ENCODE results near the gene CUL4B. TPM values are rescaled to one million over a fixed set of nuclear protein-coding genes. Genes with fewer than 3 reads are reported as not detected.

CUL4B gene
- total and polyA plus RNA-seq, 2 experiments from 2014 or later = 12.7 to 42.9 TPM

DNA sequence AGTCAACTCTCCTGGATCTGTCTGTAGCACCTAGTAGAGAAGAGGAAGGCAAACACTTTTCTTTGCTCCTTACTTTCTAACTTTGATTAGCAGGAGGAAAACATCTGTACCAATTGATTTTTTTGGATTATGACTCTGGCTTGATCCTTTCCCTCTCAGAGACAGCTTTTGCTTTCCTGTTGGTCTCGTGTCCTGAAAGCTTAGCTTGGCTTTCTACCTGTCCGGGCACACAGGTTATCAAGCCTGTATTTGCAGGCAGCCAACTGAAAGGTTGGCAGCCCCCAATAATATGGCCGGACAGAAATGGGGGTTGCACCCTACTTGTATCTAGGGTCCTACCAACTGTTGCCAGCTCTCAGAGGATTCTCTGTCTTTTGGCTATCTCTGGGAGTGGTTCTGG is 48.5 kb downstream of the CUL4B start (continued):
- TF ChIP-seq, protein P1, sequence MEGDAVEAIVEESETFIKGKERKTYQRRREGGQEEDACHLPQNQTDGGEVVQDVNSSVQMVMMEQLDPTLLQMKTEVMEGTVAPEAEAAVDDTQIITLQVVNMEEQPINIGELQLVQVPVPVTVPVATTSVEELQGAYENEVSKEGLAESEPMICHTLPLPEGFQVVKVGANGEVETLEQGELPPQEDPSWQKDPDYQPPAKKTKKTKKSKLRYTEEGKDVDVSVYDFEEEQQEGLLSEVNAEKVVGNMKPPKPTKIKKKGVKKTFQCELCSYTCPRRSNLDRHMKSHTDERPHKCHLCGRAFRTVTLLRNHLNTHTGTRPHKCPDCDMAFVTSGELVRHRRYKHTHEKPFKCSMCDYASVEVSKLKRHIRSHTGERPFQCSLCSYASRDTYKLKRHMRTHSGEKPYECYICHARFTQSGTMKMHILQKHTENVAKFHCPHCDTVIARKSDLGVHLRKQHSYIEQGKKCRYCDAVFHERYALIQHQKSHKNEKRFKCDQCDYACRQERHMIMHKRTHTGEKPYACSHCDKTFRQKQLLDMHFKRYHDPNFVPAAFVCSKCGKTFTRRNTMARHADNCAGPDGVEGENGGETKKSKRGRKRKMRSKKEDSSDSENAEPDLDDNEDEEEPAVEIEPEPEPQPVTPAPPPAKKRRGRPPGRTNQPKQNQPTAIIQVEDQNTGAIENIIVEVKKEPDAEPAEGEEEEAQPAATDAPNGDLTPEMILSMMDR (conservative IDR thresholded peaks at IDR 0.05; ENCODE audit: low read depth in 2 of 2) = no peak

DNA sequence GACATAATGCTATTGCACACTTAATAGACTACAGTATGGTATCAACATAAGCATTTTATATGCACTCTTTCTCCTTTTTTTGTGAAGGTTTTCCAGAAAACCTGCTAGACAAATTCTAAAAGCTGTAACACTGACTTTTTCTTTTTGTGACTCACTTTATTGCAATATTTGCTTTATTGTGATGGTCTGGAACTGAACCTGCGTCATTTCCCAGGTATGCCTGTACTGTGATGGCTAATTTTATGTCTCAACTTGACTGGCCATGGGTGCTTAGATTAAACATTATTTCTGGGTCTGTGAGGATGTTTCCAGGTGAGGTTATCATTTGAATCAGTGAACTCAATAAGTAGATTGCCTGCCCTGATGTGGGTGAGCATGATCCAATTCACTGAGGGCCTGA is 56.2 kb downstream of the CUL4B start:
- ATAC-seq = no peak
- no peaks in the 10 kb centered on the region for H3K79me2 ChIP-seq (replicated peaks; ENCODE audit: insufficient read depth)
- H2AFZ ChIP-seq = no peak overlapping the region
- no peaks in the 10 kb centered on the region for H3K9me2 ChIP-seq (ENCODE audit: insufficient read depth)
- Mint-ChIP-seq H3K4me3 (no peak overlapping the region), H3K27me3 (ENCODE audit: insufficient read depth, low read depth, poor library complexity) (no peaks in the 10 kb centered on the region), H3K4me1 (no peaks in the 10 kb centered on the region), H3K36me3 (ENCODE audit: low read depth) (no peaks in the 10 kb centered on the region), H3K9me3 (no peaks in the 10 kb centered on the region), H3K27ac (no peak overlapping the region)
- DNase-seq (ENCODE audit: low spot score) = no peak
- no peak overlapping the region for H3K4me3 ChIP-seq
- H4K20me1 ChIP-seq (replicated peaks; ENCODE audit: insufficient read depth) = no peaks in the 10 kb centered on the region
- H3K4me1 ChIP-seq (ENCODE audit: insufficient read depth) = no peaks in the 10 kb centered on the region
- no peaks in the 10 kb centered on the region for H3K27me3 ChIP-seq (ENCODE audit: insufficient read depth)
- H3K27ac ChIP-seq (ENCODE audit: low read depth) = no peak overlapping the region
- H3K4me2 ChIP-seq = no peak overlapping the region
- H3K36me3 ChIP-seq (ENCODE audit: insufficient read depth) = no peaks in the 10 kb centered on the region
- H3F3A ChIP-seq (replicated peaks; ENCODE audit: low read depth) = no peaks in the 10 kb centered on the region
- TF ChIP-seq POLR2AphosphoS5 (IDR thresholded peaks at IDR 0.05; ENCODE audit: low read depth) (no peak), ZNF331 (CRISPR knock-in tag; IDR thresholded peaks at IDR 0.05; ENCODE audit: low read depth) (no peak), EZH2 (IDR thresholded peaks at IDR 0.05; ENCODE audit: low read depth, unreplicated experiment) (no peak), CREB1 (CRISPR knock-in tag; IDR thresholded peaks at IDR 0.05; ENCODE audit: low read depth) (no peak), NANOG (IDR thresholded peaks at IDR 0.05; ENCODE audit: borderline replicate concordance) (no peak), EZH2phosphoT487 (IDR thresholded peaks at IDR 0.05; ENCODE audit: unreplicated experiment) (no peak), STAT1 (IDR thresholded peaks at IDR 0.05; ENCODE audit: unreplicated experiment) (no peak), JUNB (IDR thresholded peaks at IDR 0.05; ENCODE audit: unreplicated experiment) (no peak), ZNF114 (CRISPR knock-in tag; IDR thresholded peaks at IDR 0.05) (no peak)
- TF ChIP-seq, protein P2, sequence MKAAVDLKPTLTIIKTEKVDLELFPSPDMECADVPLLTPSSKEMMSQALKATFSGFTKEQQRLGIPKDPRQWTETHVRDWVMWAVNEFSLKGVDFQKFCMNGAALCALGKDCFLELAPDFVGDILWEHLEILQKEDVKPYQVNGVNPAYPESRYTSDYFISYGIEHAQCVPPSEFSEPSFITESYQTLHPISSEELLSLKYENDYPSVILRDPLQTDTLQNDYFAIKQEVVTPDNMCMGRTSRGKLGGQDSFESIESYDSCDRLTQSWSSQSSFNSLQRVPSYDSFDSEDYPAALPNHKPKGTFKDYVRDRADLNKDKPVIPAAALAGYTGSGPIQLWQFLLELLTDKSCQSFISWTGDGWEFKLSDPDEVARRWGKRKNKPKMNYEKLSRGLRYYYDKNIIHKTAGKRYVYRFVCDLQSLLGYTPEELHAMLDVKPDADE (IDR thresholded peaks at IDR 0.05) = no peak
- TF ChIP-seq, protein P1 (conservative IDR thresholded peaks at IDR 0.05; ENCODE audit: low read depth in 2 of 2) = no peak
- TF ChIP-seq, protein P3, sequence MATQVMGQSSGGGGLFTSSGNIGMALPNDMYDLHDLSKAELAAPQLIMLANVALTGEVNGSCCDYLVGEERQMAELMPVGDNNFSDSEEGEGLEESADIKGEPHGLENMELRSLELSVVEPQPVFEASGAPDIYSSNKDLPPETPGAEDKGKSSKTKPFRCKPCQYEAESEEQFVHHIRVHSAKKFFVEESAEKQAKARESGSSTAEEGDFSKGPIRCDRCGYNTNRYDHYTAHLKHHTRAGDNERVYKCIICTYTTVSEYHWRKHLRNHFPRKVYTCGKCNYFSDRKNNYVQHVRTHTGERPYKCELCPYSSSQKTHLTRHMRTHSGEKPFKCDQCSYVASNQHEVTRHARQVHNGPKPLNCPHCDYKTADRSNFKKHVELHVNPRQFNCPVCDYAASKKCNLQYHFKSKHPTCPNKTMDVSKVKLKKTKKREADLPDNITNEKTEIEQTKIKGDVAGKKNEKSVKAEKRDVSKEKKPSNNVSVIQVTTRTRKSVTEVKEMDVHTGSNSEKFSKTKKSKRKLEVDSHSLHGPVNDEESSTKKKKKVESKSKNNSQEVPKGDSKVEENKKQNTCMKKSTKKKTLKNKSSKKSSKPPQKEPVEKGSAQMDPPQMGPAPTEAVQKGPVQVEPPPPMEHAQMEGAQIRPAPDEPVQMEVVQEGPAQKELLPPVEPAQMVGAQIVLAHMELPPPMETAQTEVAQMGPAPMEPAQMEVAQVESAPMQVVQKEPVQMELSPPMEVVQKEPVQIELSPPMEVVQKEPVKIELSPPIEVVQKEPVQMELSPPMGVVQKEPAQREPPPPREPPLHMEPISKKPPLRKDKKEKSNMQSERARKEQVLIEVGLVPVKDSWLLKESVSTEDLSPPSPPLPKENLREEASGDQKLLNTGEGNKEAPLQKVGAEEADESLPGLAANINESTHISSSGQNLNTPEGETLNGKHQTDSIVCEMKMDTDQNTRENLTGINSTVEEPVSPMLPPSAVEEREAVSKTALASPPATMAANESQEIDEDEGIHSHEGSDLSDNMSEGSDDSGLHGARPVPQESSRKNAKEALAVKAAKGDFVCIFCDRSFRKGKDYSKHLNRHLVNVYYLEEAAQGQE (IDR thresholded peaks at IDR 0.05; ENCODE audit: unreplicated experiment) = no peak

Data from GM23338 (cell line).